DMS153 treated with DMSO at 0.1 percent for 48 hours (cell line): ENCODE data around the gene SIRT1.
"Not testable (repeated sequence)": the region's sequence is repeated elsewhere in the genome, so short reads cannot be mapped to it uniquely, and the experiment has no call there.

Source experiments
- DNase-seq: peaks from one replicate; lab custom pipeline; 2025; ENCODE audit not compliant: unreplicated experiment; lab: John Stamatoyannopoulos, UW

SIRT1 gene

DNA sequence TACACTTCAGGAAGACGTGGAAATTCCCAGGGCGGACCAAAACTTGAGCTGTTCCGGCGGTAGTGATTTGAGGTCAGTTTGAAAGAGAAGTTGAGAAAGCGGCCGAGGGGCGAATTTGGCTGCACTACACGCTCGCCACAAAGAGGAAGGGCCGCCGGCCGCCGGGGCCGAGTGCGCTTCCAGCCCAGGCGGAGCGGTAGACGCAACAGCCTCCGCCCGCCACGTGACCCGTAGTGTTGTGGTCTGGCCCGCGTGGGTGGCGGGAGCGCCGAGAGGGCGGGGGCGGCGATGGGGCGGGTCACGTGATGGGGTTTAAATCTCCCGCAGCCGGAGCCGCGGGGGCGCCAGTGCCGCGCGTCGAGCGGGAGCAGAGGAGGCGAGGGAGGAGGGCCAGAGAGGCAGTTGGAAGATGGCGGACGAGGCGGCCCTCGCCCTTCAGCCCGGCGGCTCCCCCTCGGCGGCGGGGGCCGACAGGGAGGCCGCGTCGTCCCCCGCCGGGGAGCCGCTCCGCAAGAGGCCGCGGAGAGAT is at the start of gene SIRT1:
Gene SIRT1 (plus strand): TSS at position 344 of the 529 bp plus-strand sequence. CDS start 66 bp downstream, at position 410.
- DNase-seq, result peak; percentile 69

DNA sequence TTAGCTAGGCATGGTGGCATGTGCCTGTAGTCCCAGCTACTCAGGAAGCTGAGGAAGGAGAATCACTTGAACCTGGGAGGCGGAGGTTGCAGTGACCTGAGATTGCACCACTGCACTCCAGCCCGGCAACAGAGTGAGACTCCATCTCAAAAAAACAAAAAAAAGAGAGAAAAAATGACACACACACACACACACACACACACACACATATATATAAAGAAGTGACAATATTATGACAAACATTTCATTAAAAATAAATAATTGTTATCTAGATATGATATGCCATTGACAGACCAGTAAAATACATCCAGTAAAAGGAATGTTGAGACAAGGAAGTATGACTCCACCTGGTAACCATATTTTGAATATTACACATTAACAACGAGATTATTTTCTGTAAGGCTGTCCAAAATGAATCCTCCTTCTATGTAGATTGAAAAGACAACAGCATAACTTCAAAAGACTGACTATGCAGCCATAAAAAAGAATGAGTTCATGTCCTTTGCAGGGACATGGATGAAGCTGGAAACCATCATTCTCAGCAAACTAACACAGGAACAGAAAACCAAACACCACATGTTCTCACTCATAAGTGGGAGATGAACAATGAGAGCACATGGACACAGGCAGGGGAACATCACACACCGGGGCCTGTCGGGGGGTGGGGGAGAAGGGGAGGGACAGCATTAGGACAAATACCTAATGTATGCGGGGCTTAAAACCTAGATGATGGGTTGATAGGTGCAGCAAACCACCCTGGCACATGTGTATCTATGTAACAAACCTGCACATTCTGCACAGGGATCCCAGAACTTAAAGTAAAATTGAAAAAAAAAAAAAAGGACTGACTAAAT is 48.7 kb upstream of the SIRT1 start:
- DNase-seq, result not testable (repeated sequence)

DNA sequence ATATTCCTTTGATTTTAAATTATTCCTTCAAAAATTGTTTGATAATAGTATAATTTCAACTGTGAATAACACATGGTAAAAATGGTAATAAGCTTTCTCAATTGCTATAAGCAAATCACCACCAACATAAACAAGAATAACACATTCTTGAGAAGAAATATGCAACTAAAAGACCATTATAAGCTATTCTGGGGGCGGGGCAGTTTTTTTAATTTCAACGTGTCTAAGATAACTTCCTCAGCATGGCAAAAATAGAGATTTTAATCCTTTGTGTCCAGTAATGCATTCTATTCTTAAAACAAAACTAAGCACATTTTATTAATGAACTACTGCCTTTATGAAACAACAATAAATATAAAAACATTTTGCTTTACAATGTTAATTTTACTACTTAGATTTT is 48.0 kb upstream of the SIRT1 start:
- no peak for DNase-seq

DNA sequence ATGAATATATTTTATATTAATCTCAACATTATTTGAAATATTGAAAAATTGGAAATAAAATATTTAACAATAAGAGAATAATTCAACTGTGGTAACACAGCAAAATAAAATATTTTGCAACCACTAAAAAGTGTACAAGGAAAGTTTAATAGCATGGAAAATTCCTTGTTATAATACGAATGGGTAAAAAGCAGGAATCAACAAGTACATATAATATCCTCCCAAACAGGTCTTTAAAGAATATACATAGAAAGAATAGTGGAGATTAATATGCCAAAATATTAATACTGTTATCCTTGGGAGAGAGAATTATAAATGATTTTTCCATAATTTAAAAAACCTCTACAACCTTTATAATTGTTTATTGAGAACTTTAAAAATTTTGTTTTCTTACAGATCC is 47.5 kb upstream of the SIRT1 start:
- DNase-seq, result no peak

DNA sequence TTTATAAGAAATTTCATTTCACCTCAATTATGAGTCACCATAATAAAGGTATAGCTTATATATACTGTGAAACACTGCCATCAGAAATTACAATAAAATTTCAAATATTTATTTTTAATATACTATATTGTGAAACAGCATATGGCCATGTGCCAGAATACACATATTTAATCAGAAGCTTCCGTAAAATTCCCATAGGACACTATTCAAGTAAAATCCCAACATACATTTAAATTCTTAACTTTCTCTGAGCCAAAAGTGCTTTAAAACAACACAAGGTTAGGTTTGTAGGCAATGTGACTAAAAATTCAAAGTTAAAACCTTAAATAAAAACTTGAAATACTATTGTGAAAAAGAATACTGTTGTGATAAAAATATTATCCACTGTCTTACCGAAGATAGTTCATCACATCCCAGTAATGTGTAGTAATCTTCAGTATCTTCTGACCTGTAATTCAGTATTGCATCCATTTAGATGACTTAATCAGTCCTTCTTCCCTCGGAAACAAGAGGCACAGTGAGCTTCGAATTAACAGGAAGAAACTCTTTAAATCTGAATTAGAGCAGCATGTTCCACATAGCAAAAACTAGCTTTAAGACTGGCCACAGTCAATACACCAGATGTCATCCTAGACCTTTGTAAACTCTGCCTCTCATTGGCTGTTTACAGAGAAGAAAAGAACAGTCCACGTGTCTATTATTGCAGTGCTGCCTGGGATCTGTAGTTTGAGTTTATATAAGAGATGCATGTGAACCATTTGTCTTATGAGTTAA is 46.7 kb upstream of the SIRT1 start, which contains the start of gene DNAJC12:
Gene DNAJC12 (minus strand): TSS at position 648 of the 774 bp plus-strand sequence. CDS start 177 bp downstream, at position 471.
- peak; percentile 80 for DNase-seq

DNA sequence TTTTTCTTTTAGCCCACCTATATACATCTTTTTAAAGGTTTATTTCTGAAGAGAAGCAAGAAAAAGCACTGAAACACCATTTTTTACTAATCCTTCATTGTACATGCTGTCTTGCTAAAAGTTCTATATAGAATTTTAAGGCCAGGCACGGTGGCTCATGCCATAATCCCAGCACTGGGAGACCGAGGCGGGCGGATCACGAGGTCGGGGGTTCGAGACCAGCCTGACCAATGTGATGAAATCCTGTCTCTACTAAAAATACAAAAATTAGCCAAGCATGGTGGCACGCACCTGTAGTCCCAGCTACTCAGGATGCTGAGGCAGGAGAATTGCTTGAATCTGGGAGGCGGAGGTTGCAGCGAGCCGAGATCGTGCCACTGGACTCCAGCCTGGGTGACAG is 44.9 kb upstream of the SIRT1 start:
- not testable (repeated sequence) for DNase-seq

DNA sequence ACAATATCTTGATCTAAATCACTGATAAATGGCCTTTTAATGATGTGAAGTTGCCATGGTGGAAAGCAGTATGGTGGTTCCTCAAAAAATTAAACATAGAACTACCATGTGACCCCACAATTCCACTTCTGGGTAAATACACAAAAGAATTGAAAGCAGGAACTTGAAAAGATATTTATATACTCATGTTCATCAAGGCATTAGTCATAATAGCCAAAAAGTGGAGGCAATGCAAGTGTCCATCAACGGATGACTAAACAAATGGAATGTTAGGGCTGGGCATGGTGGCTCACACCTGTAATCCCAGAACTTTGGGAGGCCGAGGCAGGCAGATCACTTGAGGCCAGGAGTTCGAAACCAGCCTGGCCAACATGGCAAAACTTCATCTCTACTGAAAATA is 44.5 kb upstream of the SIRT1 start:
- no peak for DNase-seq

DNA sequence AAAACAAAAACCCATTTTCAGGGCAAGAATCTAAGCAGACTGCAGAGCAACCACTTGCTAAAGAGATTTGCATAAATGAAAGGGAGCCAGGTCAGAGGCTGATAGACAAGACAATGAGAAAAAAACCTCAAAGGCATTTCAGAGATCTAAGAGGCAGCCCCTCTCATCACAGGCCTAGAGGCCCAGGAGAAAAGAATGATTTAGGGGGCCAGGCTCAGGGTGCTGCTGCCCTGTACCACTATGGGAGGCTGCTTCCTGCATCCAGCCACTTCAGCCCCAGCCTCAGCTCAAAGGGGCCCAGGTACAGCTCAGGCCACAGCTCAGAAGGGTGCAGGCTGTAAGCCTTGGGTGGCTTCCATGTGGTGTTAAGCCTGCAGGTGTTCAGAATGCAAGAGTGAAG is 42.7 kb upstream of the SIRT1 start:
- no peak for DNase-seq

DNA sequence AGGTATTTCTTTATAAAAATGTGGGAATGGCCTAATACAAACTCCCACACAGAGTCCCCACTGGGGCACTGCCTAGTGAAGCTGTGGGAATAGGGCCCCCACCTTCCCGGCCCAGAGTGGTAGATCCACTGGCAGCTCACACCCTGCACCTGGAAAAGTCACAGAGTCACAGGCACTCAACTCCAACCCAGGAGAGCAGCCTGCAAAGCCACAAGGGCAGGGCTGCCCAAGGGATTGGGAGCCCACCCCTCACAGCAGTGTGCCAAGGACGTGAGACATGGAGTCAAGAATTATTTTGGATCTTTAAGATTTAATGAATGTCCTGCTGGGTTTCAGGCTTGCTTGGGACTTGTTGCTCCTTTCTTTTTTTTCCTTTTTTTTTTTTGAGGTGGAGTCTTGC is 41.2 kb upstream of the SIRT1 start:
- no peak for DNase-seq

DNA sequence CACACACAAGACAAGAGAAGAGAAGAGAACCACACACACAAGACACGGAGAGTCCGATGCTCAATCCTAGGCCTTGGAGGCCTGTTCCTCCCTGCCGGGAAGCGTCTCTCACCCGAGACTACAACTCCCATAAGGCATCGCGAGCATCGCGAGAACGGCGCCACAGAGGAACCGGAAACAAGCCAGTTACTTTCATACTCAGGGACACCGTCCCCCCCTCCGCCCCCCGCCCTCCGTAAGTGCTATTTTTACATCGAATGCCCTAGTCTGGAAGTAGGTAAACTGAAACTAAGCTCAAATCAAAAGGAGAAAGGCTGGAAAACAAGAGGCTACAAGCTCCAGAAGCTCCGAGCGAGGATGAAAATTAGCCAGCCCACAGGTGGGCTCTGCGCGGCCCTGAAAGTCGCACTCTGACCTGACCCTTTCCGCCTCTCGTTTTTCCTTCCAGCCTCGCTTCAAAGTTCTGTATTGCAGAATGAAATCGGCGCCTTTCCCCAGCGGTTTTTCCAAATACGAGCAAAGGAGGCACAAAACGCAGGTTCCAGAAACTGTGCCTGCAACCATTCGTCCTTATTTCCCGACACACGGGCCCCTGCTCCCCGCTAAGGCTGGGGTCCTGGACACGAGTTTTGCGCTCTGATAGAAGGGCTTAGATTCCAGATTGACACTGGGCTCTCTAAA is 35.0 kb upstream of the SIRT1 start:
- DNase-seq, result peak; percentile 83

DNA sequence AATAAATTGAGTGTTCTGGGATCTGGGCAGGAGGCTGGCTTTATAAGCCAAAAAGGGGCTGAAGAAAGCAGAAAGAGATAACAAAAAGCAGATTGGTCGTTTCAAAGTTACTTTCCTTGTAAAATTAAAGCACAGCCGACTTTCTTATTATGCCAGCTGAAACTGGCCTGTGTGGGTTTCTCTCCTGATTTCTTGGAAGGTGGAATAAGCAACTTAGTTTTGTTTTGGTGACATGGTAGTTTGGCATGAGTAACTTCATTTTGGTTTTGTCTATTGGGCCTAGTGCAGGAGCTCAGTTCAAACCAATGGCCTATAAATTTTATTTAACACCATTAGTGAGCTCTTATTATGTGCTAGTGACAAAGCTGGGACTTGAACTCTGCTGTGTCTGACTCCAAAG is 33.3 kb upstream of the SIRT1 start:
- no peak for DNase-seq

DNA sequence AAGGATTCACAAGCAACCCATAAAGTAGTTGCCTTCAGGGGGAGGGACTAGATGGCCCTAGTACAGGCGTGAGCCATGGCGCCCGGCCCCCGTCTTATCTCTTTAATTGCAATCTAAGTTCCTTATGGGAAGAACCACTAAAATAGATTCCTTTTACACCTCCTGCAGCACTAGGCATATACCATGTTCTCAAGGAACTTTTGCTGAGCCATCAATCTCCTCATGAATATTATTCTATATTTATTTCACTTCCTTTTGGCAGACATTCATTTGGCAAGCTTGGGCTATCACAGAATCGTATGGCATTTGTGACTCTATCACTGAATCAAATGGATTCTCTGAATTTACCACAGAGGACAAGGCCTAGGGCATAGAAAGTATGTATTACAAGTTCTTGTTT is 31.7 kb upstream of the SIRT1 start:
- DNase-seq, result no peak

DNA sequence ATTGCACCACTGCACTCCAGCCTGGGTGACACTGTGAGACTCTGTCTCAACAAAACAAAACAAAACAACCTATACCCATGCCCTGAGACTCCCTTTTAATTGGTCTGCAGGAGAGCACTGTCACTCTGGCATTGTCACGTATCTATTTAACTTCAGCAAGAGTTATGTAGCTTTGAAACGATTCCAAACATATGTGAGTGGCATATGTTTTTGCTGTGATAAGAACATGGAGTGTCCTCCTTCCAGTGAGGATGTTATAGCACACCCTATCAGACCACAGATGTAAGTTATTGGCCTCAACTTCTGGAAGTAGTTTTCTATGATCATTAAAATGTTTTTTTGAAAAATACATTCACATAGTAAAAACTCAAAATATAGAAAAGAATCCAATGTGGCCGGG is 30.9 kb upstream of the SIRT1 start:
- no peak for DNase-seq

DNA sequence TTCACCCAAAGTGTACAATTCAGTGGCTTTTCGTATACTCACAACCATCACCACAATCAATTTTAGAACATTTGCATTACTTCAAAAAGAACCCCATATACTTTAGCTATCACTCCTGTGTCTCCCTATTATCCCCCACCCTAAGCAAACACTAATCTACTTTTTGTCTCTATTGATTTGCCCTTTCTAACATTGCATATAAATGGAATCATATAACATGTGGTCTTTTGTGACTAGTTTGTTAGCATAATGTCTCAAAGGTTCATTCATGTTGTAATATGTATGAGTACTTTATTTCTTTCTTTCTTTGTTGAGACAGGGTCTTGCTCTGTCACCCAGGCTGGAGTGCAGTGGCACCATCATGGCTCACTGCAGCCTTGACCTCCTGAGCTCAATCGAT is 25.5 kb upstream of the SIRT1 start:
- no peak for DNase-seq

DNA sequence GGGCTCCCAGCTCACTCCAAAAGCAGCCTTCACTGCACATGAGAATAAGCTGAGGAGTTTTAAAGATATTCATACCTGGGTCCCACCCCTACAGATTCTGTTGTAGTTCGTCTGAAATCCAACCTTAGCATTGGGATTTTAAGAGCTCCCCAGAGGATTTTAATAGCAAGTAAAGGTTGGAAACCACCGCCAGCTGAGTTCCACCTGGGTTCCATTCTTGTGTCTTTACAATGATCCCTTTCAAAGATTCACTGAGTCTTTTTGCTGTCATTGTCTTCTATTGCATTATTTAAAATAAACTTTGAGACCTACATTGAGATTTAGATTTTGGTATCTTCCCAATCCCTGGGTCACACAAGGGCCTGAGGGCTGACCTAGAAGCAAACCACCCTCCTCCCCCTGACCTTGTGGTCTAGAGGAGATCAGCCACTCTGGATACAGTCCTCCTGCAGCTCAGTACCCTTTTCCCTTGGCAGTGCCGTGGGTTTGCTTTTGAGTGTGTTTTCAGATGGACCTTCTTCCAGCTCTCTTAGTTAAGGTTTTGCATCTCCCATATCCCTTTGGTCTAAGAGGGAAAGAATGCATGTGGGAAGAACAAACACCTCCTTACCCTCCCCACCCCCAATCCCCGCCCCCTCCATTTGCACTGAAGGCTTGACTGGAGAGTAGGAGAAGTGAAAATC is 22.6 kb upstream of the SIRT1 start:
- DNase-seq, result no peak

DNA sequence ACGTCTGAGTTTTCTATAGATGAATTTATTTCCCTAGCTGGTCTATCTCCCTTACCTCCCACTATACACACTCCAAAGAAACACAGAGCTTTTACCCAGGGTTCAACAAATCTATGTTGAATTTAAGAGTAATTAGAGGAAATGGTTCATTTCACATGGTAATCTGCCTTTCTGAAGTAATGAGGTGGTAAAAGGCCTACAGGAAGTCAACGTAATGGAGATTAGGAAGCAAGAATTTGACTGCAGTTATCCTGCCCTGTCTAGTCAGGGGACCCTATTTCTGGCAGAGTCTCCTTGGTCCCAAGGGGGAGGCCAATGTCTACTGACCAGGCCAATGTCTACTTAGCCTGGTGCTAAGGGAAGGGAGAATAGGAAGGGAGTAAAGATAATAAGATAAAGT is 21.4 kb upstream of the SIRT1 start:
- no peak for DNase-seq

DNA sequence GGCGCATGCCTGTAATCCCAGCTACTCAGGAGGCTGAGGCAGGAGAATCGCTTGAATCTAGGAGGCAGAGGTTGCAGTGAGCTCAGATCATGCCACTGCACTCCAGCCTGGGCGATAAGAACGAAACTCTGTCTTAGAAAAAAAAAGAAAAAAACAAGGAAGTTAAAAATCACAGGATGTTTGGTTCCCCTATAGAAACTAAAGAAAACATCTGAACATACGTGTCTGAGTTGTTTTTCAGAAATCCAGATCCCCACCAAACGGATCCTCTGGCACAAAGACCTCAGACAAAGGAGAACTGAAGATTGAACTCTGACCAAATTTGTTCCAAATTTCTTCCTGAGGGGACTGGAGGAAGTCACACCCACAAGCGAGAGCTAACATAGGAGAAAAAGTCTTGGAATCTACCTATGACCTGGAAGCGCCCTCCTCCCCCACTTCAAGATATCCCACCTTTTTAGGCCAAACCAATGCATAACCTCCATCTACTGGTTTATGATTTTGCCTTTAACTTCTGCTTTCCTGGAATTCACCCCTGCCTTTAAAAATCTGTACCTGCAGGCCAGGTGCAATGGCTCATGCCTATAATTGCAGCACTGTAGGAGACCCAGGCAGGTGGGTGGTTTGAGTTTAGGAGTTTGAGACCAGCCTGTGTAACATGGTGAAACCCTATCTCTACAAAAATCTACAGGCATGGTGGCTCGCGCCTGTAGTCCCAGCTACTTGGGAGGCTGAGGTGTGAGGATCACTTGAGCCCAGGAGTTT is 19.7 kb upstream of the SIRT1 start:
- DNase-seq, result no peak

DNA sequence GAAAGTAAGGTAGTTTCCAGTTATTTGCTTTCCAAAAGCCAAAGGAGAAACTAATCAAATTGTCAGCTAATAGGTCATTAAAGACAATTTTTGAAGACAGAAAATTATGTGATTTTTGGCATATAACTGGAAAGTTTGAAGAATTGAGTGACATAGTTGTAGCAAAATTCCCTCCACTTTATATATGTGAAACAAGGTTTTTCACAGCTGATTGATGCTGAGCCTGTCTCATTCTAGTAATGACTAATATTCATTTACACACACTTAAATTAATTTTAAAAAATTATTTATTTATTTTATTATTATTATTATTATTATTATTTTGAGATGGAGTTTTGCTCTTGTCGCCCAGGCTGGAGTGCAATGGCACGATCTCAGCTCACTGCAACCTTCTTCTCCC is 16.3 kb upstream of the SIRT1 start:
- DNase-seq, result no peak

DNA sequence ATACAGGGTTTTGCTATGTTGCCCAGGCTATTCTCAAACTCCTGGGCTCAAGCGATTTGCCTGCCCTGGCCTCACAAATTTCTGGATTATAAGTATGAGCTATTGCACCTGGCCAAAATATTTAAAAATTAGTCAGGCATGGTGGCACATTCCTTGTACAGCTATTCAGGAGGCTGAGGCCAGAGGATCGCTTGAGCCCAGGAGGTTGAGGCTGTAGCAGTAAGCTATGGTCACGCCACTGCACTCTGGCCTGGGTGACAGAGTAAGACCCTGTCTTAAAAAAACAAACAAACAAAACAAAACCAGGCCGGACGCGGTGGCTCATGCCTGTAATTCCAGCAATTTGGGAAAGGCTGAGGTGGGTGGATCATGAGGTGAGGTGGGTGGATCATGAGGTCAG is 14.5 kb upstream of the SIRT1 start:
- no peak for DNase-seq
